Left cardiac atrium (tissue), 4 donors: ENCODE data around the gene CACNA1S. TPM values are rescaled to one million over a fixed set of nuclear protein-coding genes. Genes with fewer than 3 reads are reported as not detected.

ENCODE experiments used
- ATAC-seq, 2 donors: fragments of 200-7000 bp; cut with Tn5 transposase; one replicate each; pipeline ENCODE4 v1.9.1; 2020; ENCODE audit warnings: mild to moderate bottlenecking in 2 of 2, moderate library complexity in 2 of 2
- DNase-seq: peaks from one replicate; pipeline ENCODE4 v3.0.0-alpha.2; 2020
- intact Hi-C, 2 donors: fragments of 100-400 bp; cut with DNase I; formaldehyde crosslinking; loops; one replicate each; pipeline versions ENCODE4 v1.14.1 to v1.15.1; 2022 to 2023
- total RNA-seq, 2 donors: library from RNA; stranded (reverse); fragmentation: NEBNext Ultra II Directional; extraction: Animal tissue kit (Norgen Biotek cat#: 25700); gene quantifications; one replicate each; pipeline ENCODE4 v1.2.1, GENCODE V29; 2021
- donor health status: DM: no; HTN: yes; CAD: no.
- donor health status: DM: no; HTN: yes; CAD: no; lungs with severe emphysema.
- donor health status: DM: yes; HTN: yes; CAD: no.
- donor health status: Dilated cardiomyopathy.

Gene CACNA1S
- total RNA-seq, 2 donors from 2014 or later, result not detected

DNA sequence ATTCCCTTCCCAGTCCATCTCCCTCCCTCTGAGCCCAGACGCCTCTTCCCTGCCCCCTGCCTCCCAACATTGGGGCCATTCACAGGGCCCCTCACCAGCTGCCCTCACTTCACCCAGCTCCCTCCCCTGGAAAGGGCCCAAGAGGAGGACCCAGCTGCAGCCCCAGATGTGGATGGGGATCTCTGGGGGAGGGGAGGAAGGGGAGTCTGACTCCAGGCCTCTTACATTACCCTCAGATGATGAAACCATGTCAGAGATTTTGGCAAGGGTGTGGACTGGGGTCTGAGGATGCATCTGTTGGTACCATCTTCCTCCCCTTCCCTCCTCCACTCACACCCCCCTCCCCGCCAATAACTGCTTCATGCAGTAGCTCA, 87.6 kb downstream of the CACNA1S start:
- DNase-seq (no peak), ATAC-seq (no peak)
- intact Hi-C loops, result no loop called here

DNA sequence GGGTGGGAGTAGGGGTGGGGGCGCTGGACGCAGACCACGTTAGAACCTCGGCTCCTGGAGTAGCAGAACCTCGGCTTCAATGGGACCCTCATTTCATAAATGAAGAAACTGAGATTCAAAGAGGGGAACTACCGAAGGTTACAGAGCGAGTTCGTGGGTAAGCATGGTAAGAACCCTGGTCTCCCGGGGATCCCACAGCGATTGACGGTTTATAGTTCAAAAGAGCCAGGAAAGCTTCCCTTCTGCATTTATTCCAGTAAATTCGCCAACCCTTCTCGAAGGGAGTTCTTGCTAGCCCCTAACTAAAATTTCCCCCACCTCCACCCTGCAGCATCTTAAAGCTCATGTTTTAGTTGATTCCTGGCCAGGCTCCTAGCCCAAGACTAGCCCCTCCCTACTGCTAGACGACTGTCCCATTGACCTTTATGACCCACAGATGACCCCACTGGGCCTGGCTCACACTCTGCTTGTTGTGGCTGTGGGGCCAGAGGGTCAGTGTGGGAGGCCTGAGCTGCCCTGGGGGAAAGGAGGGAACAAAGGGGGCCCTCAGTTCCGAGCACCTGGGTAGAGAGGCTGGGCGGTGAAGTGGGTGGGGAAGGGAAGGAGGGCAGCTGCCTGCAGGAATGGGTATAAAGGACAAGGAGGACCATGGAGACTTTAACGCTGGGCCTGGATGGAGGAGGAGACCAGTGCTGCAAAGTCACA, 88.2 kb downstream of the CACNA1S start:
- intact Hi-C loops, result no loop called here
- DNase-seq, result no peak
- ATAC-seq, result no peak

DNA sequence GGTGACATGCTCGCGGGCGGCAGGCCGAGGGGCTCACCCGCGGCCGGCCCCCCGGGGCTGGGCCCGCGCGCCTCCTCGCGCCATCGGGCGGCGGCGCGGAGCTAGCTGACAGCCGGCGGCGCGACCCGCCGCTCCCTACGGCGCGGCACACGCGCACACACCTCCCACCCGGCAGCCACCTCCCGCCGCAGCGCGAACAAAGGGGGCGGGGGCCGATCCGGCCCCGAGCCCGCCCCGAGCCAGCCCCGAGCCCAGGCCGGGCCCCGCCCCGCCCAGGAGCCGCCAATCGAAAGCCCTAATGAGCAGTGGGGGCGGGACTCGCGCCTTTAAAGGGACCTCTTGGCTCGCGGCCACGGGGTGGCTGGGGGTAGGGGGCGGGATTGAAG, 88.7 kb downstream of the CACNA1S start, which contains the start of gene KIF21B:
Gene KIF21B (minus strand): TSS at position 198 of the 386 bp plus-strand sequence. CDS start 331 bp downstream, outside the sequence.
- ATAC-seq (peak; percentile 93 to 94), DNase-seq (peak; percentile 89)
- intact Hi-C loops, result no loop called here

DNA sequence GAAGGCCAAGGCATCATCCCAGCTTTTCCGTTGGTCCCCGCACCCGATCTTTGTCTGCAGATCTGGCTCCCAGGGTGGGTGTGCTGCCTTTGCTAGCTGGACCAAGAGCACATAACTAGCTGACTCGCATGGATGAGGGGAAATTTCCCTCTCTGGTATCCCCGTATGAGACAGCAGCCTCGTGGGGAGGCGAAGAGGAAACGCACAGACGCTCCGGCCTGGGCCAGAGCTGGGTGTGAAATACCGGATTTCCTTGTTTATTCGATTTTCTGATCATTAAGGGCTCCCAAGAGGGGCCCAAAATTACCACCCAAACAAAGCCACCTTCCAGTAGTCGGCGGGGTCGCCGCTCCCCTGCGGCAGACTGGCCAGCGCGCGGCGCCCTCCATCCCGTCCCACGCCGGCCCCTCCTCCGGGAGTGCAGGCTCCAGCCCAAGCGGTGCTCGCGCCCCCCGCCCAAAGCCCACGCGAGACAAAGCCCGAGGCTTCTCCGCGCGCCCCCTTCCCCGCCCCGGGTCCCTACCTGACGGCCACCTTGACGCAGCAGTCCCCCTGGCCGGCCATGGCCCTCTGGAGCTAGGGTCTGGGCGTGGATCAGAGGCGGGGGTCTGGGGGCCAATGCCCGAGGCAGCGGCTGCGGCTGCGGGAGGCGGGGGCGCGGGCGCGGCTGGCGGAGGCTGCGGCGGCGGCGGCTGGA, 89.3 kb downstream of the CACNA1S start:
- ATAC-seq (no peak), DNase-seq (peak; percentile 29)
- intact Hi-C loops, result no loop called here

- peak; percentile 6 for DNase-seq
- intact Hi-C loops, result no loop called here
- no peak for ATAC-seq
Measured at GRCh38 chr1:201022493-201022819, 89.8 kb downstream of the CACNA1S start.

DNA sequence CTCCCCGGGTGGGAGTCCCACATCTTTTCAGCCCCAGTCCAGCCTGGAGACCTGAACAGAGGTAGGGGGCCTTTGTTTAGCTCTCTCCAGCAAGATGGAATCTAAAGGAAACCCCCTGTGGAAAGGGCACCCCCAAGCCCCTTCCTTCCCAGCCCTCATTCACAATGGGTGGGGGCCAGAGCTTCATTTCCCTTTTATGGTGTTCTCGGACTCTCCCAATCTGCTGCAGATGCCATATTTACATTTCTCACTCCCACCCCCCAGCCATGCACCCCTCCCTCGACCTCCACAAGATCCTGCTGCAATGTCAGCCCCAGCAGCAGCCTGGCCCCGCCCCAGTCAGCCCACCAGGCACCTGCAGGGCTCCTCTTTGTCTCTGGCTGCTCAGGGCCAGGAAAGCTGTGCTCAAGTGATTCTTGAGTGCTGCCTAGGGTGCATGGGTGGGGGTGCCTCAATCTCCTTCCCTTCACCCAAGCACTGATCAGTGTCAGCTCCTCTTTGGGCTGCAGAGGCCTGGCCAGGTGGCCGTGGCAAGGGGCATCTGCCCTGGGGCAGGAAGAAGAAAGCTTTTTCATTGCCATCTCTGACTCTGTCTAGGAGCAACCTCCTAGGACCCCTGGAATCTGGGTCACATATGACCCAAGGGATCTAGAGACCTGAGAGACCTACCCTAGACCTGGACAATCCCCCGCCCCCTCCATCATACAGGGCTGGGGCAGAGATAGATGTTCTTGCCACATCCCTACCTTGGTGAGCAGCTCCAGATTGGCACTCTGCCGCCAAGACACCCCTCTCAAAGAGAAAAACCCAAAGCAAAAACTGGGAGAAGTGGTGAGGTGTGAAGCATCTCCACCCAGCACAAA, 90.4 kb downstream of the CACNA1S start:
- DNase-seq (no peak), ATAC-seq (no peak)
- intact Hi-C loops, result no loop called here

GRCh38 chr1:201020721-201021629, 91.3 kb downstream of the CACNA1S start:
- intact Hi-C loops, result no loop called here
- DNase-seq (no peak), ATAC-seq (no peak)

DNA sequence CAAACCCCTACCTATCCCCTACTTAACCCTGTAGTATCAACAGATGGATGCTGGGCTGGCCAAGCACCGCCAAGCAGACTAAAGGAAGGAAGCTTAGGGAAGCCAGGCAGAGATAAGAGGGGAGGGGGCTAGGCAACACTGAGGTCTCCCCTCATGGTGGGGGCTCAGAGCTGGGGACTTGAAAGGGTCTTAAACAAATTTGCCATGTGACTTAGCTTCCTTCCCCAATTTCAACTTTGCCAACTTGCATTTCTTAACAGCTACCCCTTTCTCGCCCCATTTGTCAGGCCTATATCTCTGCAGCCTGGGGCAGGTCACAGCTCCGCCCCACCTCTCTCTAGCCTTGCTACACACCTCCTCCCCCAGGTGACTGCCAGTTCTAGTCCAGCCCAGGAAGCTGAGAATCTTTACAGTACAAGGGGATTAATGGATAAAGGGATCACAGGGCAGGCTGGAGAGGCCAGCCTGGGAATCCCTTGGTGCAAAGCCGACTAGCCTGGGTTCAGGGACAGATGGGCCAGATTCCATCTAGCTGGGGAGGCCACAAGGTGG, 92.1 kb downstream of the CACNA1S start:
- intact Hi-C loops, result no loop called here
- DNase-seq, result no peak

GRCh38 chr1:201019321-201019977, 92.8 kb downstream of the CACNA1S start:
- peak; percentile 20 to 36 for ATAC-seq
- intact Hi-C loops, result no loop called here
- peak; percentile 42 for DNase-seq

More for the DNA sequence above, 92.1 kb downstream of the CACNA1S start:
- ATAC-seq, result no peak

DNA sequence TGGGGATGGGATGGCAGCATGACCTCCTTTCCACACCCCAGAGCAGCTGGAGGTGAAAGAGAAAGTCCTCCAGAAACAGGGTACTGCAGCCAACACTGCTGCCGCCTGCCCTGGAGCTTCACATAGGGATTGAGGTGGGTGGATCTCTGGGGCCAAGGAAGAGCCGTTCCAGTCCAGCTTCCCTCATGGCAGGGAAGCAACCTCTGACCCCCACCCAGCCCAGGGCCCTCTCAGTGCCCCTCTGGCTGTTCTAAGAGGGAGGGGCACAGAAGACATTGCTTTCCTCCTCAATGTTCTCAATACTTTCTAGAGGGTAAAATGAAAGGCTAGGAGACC, 94.4 kb downstream of the CACNA1S start:
- intact Hi-C loops, result no loop called here
- ATAC-seq (no peak), DNase-seq (no peak)

GRCh38 chr1:201016943-201017827, 95.0 kb downstream of the CACNA1S start:
- DNase-seq, result no peak
- intact Hi-C loops, result no loop called here
- ATAC-seq, result peak in 1 of 2 donors; percentile 21

DNA sequence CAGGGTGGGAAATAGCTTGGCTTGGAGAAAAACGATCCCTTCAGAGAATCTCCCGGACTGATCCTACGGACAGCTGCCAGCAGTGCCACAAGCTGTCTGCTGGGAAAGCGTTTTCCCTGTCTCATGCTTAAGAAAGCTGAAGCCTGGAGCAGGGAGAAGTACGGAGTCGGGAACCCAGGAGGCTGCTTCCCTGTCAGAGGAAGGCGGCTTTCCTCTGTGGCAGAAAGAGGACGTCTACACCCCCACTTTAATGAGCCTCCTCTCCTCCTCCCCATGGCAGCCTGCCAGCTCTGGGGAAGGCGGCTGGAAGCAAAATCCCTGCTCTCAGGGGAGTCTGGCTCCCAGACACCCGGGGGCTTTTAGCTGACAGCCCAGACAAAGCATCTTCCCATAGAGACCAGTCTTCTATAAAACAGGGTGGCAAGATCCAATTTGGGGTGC, 96.0 kb downstream of the CACNA1S start:
- intact Hi-C loops, result no loop called here
- ATAC-seq (no peak), DNase-seq (peak; percentile 42)

- DNase-seq, result no peak
- intact Hi-C loops, result no loop called here
- peak; percentile 14 to 53 for ATAC-seq
Measured at GRCh38 chr1:201015551-201016091, 96.6 kb downstream of the CACNA1S start.

GRCh38 chr1:201014816-201015200, 97.4 kb downstream of the CACNA1S start:
- ATAC-seq, result no peak
- intact Hi-C loops, result no loop called here

DNA sequence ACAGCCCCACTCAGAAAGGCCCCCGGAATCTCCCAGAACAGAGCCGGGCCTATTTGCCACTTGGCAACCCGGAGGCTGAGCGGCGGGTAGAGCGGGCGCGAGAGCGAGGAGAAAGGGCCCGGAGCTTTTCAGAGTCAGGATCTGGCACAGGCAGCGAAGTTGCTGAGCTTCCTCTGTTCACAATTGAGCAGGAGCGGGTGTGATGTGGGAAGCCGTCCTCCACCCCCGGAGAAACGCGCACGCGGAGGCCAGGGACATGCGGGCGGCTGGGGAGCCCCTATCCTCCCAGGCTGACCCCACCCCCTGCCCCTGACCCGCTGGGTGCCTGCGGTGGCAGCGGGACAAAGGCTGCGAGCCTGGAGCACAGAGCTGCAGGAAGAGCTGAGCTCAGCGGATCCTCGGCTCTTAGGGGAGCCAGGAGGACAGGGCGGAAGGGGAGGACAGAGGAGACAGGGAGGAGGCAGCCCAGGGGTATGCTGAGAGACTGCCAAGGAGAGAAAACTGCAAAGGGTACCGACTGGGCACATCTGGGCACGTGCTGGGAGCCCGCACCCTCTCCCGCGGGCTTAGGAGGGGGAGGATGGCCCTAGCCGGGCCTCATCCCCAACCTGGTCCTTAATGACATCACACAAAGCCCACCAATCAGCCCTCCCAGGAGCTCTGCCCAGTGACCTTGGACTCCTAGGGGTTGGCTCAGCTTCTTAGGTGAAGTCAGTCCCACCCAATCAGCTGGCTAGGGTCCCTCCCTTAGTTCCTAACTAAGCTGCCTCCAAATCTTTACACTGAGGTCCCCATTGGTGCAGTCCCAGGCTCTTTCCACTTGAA, 98.0 kb downstream of the CACNA1S start:
- ATAC-seq, result peak in 1 of 2 donors; percentile 14
- intact Hi-C loops, result no loop called here
- DNase-seq, result no peak

More at GRCh38 chr1:201014816-201015200, 97.4 kb downstream of the CACNA1S start:
- DNase-seq, result no peak

DNA sequence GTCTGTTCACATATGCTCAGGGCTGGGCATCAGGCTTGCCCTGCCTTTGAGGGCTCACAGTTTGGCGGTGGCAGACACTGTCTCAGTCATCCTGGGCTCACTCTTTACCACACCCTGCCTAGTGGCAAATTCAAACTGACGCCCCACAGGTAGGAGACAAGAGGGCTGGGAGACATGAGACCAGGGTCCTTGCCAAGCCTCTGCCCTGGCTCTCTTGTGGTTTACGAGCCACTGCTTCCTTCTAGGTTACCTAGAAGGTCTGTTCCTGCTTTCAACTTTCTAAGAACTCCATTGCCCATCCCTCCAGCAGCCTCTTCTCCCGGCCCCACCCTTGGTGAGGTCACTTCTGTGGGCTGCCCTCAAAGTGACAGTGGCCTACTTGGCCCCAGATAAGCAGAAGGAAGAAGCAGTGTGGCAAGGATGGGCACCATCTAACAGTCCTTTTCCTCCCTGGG, 99.2 kb downstream of the CACNA1S start:
- intact Hi-C loops, result no loop called here
- no peak for ATAC-seq

More for the DNA sequence above, 99.2 kb downstream of the CACNA1S start:
- DNase-seq, result no peak
